NCI-H526 (cell line): ENCODE results near the gene GEMIN7.

ENCODE experiments used
- DNase-seq, 2 experiments: peaks; one replicate each; lab custom pipeline; 2025; lab: John Stamatoyannopoulos, UW

Gene GEMIN7

GRCh38 chr19:45061965-45062364, 17.1 kb upstream of the GEMIN7 start:
- DNase-seq = no peak

GRCh38 chr19:45063851-45064801, 14.9 kb upstream of the GEMIN7 start:
- no peak for DNase-seq

DNA sequence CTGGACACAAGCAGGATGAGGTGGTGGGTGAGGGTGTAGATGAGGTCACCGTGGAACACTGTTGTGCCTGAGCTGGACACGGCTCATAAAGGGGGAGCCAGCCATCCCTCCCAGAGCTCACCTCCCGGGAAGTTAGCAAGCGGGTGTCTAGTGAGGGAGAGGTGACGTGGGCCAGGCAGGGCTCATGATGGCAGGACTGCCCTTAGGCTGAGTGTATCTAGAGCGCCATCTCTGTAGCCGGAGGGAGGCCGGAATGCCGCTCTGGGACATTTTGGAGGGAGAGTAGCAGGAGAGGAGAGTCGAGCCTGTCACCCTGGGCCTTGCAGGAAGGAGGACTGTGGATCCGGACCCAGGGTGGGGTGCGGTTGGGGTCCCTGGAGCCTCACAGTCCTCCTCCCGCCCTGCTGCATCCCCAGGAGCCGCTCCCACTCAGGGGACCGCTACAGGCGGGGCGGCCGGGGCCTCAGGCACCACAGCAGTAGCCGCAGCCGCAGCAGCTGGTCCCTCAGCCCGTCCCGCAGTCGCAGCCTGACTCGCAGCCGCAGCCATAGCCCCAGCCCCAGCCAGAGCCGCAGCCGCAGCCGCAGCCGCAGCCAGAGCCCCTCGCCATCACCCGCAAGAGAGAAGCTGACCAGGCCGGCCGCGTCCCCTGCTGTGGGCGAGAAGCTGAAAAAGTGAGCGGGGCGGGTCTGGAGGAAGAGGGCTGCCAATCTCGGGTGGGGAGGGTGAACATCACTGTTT, 12.0 kb upstream of the GEMIN7 start:
- no peak for DNase-seq

- no peak for DNase-seq
Observed at GRCh38 chr19:45068041-45068440, 11.0 kb upstream of the GEMIN7 start.

DNA sequence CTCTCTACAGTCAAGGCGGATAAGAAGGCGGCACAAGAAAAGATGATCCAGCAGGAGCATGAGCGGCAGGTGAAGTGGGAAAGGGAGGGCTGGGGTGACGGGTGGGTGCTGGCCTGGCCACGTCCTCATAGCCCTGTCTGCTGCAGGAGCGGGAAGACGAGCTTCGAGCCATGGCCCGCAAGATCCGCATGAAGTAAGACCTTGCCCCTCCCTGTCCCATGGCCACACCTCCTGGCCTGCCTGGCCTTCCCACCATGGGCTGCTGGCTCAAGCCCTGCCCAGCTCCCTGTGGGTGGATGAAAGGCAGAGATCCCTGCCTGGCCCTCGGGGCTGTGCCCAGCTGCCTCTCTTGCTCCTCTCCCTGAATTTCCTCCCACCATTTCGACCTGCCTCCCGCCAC, 10.0 kb upstream of the GEMIN7 start:
- peak in 1 of 2 experiments; percentile 25 for DNase-seq

DNA sequence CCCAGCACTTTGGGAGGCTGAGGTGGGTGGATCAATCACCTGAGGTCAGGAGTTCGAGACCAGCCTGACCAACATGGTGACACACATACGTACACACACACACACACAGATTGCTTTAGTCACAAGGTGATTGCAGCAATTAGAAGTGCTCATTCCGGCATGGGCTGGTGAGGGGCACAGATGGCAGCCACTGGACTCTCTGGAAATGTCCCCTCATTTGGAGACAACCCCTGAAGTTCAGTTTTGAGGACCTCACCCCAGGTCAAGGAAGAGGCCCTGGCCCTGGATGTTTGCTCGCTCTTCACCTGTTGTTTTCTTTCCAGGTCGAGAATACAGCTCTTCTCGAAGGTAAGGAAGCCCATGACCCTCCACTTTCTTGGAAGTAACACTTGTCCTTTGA, 8.8 kb upstream of the GEMIN7 start:
- DNase-seq = no peak

DNA sequence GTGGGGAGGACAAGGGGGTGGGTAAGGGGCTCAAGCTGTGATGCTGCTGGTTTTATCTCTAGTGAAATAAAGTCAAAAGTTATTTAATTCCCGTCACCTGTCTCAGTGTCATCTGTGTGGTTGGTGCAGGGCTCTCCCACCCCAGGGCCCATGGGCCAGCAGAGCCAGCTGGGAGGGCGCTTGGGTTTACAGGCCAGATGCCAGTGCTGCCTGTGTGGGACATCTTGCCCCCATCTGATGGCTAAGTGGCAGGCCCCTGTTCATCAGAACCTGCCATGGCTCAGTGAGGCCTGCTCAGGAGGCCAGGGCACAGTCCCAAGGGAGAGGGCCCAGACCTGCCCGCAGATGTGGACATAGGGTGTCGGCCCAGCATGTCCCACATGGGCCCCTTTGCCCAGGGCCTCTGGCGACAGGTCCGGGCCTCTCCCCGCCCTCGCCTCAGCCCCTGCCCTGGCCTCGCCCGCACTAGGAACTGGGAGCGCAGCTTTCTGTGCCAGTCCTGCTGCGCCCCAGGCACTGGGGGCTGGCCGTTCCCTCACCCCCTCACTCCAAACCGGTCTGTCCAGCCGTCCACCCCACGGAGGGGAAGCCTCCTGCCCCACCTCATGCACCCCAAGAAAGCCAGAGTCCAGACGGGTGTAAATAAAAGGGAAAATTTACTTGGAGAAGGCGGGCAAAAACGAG, 8.1 kb upstream of the GEMIN7 start:
- no peak for DNase-seq

DNA sequence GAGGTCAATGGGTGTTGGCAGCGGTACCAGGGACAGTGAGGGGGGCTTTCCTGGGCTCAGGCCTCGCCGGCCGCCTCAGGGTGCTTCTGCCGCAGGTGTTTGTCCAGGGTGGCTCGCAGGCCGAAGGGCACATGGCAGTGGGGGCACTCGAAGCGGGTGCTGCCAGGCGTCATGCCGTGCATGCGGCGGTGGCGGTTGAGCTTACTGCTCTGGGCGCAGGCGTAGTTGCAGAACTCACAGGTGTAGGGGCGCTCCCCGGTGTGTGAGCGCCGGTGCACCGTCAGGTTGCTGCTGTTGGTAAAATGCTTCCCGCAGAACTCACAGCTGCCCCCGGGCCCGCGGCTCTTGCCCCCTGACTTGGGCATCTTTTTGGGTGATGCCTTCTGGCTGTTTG, 7.5 kb upstream of the GEMIN7 start:
- DNase-seq = no peak

- DNase-seq = no peak
Observed at GRCh38 chr19:45071969-45072790, 6.9 kb upstream of the GEMIN7 start.

- DNase-seq = no peak
Observed at GRCh38 chr19:45074744-45075300, 4.2 kb upstream of the GEMIN7 start.

- DNase-seq = peak; percentile 32 to 82
Observed at GRCh38 chr19:45075301-45076028, 3.6 kb upstream of the GEMIN7 start.

- DNase-seq = peak; percentile 48 to 94
Observed at GRCh38 chr19:45076029-45076850, 2.8 kb upstream of the GEMIN7 start, which contains the start of gene ZNF296. Gene ZNF296, minus strand, starts transcription at chr19:45076478. Its CDS starts 105 bp downstream, at chr19:45076373.

DNA sequence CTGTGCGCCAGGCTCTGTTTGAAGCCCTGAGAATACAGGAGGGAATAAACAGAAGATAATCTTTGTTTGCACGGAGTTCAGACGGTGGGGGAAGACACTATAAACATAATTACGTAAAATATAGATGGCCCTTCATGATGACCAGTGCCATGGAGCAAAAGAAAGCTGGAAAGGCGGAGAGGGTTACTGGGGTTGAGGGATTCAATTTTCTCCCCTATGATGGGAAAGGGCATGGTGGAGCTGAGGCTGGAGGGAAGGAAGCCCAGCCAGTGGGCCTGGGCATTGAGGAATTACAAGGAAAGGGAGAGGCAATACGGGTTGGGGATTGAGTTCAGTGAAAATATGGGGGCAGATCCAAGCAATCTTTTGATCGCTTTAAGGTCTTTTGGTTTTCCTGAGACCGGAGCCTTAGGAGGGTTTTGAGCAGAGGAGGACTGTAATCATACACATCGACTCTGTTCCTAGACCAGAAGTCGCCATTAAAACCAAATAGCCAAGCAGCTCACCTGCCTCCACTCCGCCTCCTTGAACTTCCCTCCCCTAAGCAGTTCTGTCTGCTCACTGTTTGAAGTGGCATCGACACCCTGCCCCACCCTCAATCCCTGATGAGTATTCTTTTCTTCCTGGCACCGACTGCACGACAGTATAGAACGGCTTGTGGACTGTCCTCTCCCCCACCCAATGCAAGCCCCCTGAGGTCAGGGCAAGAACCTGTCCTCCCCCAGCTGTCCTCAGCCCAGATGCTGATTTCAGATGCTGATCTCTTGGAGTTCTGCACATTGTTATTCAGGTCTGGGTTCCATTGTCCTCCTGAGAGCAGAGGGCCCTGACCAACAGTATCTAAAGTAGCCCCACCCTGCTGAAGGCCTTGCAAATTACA, 2.0 kb upstream of the GEMIN7 start:
- no peak for DNase-seq

DNA sequence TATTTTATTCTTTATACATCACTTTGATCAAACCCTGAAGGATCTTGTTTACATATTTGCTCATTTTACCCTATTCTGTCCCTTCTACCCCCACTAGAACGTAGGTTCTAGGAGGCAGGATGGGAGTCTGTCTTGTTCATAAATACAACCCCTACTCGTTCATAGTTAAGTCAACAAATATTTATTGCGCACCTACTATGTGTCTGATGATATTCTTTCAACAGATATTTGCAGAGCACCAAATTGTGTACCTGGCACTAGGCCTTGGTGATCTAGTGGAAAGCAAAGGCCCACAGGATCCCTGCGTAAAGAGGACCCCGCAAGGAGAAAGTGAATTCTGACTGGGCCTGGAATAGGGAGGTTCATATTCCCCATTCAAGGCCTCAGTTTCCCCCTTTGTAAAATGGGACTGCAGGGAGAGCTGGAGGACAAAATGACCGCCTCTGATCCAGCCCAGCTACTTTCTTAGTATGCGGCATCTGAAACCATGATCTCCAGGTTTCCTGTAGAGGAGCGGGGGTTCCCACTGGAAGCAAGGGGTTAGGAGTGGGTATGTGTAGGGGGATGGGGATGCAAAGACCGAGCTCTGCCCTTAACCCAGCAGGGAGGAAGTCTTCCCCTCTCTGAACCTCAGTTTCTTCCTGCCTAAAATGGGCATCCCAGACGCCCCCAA, 534 bp upstream of the GEMIN7 start:
- DNase-seq = no peak

- no peak for DNase-seq
Observed at GRCh38 chr19:45079911-45080370, 881 bp downstream of the GEMIN7 start.

DNA sequence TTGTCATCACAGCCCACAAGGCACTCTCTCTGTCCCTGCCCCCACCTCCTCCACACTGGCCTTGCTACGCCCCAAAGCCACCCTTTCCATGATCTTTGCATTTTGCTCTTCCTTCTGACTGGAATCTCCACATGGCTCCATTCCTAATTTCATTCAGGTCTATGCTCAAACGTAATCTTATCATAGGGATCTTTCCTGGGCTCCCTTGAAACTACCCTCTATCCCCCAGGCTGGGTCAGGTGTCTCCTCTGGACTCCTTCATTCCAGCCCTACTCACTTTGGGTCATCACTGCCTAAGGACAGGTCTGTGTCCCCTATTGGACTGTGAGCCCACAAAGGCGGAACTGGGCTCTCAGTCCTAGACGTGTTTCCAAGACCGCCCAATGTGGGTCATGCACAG, 3.1 kb downstream of the GEMIN7 start:
- DNase-seq = no peak

- DNase-seq = no peak
Observed at GRCh38 chr19:45086480-45086879, 7.4 kb downstream of the GEMIN7 start.

DNA sequence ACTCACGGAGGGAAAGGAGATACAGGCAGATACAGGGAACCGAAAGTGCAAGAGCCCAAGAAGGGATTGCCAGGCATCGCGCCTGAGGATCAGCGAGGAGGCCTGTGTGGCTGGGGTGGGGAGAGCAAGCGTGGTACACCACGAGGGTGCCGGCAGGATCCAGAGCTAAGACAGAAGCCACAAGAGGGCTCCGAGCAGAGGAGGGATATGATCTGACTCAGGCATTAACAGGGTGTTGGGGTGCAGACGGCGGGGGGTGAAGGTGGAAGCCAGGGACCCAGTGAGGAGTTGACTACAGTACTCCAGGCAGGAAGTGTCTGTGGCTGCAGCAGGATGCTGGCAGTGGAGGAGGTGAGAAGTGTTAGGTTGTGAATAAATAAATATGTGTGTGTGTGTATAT, 8.5 kb downstream of the GEMIN7 start:
- DNase-seq = no peak
